SK-N-MC (cell line): ENCODE measurements around the gene BAHD1.

Source experiments
- EZH2 ChIP-seq: fragments of 200-600 bp; sonication (generic); IDR thresholded peaks from one replicate; pipeline ENCODE4 v1.6.1; 2017; ENCODE audit warnings: antibody characterized with exemption
- FOXP2 ChIP-seq: optimal IDR thresholded peaks from 2 replicates; pipeline ENCODE3; 2011; ENCODE audit warnings: mild to moderate bottlenecking, moderate library complexity; ENCODE audit not compliant: insufficient read depth; ENCODE audit errors: extremely low read length, control extremely low read depth
- POLR2AphosphoS5 ChIP-seq: IDR thresholded peaks from 2 replicates; pipeline ENCODE4 v1.6.1; 2012; ENCODE audit warnings: mild to moderate bottlenecking, low read depth, low read length, borderline replicate concordance

- TF ChIP-seq POLR2AphosphoS5 = no peak
- TF ChIP-seq EZH2 = no peak
- no peak for TF ChIP-seq FOXP2
These were observed 48.8 kb downstream of the BAHD1 start for GRCh38 chr15:40489274-40490175.
